ENCODE results near the gene POU3F4.

- no peak for TF ChIP-seq POLR2A (IDR thresholded peaks at IDR 0.05)
- TF ChIP-seq CTCF (IDR thresholded peaks at IDR 0.05), result no peak
Observed at GRCh38 chrX:83510510-83511062, 2.5 kb downstream of the POU3F4 start.

Measured in testis (tissue), 2 donors.